CD1c-positive myeloid dendritic cell (primary cell): ENCODE measurements around the gene RAB40B.

Experiments used
- DNase-seq: peaks from one replicate; pipeline ENCODE4 v3.0.0-alpha.2; 2016; ENCODE audit errors: extremely low spot score

RAB40B gene

DNA sequence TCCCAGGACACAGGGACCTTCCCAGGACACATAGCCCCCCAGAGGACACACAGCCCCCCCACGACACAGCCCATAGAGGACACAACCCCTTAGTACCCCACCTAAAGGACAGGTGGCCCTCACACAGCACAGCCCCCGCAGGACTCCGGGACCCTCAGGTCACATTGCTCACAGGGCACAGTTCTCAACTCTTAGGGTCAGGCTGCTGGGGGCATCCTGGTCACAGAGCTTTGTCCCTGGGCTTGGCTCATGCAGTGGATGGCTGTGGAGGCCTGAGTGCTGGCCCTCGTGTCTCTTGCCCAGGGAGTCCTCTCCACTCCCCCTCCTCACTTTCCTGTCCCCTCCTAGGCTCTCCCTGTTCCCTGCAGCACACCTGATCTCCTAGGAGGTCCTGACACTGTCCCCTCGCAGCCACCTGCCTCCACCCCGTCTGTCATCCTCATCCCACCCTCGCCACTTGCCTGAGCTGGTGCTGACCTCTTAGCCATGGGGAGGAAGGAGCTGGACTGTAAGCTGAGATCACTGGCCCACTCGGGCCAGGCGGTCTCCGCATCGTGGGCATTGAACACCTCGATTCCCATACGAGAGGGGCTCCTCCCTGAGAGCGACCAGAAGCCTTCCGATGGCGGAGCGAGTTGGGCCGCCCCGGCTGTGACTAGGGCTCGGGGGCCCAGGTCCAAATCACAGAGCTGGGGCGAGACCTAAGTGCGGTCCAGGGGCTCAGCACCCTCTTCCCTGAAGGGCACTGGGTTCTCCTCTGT, 48.8 kb downstream of the RAB40B start:
- no peak for DNase-seq

DNA sequence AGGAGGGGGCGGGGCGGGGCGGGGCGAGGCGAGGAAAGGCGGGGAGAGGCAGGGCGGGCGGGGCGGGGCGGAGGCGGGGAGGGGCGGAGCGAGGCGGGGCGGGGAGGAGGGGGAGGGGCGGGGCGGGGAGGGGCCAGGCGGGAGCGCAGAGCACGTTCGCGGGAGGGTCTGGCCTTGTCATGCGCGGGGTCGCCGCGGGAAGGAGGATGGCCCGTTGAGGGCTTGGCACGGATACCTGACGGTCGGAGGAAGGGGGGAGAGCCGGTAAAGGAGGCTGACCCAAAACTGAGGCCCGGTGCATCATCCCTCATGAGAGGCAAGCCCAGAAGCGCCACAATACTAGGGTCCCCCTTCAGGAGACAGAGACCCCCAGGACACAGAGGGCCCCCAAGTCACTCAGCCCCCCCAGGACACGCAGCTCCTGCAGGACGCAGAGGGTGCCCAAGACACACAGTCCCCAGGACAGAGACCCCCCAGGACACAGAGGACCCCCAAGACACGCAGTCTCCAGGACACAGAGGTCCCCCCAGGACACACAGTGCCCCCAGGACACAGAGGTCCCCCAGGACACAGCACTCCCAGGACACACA, 49.7 kb downstream of the RAB40B start:
- DNase-seq = no peak

DNA sequence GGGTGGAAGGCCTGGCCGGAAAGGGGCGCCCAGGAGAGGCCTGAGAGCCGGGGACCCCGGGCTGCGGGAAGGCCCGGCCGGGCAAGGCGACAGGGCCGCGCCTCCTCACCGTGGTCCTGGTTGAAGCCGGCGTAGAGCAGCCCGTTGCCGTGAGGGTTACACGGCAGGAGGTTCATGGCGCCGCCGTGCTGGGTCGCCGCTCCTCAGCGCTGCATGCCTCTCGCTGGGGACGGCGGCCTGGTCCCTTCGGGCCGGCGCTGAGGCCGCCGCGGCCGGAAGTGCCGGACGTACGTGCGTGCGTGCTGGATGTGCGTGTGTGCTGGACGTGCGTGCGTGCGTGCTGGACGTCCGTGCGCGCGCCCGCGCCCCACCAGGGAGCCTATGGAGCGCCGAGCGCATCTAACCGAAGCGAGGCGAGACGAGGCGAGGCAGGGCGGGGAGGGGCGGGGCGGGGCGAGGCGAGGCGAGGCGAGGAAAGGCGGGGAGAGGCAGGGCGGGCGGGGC, 50.3 kb downstream of the RAB40B start, which contains the start of gene WDR45B:
TSS of gene WDR45B (minus strand) at position 280 of the 504 bp plus-strand sequence. CDS start at position 176, 104 bp downstream.
- peak; percentile 97 for DNase-seq

DNA sequence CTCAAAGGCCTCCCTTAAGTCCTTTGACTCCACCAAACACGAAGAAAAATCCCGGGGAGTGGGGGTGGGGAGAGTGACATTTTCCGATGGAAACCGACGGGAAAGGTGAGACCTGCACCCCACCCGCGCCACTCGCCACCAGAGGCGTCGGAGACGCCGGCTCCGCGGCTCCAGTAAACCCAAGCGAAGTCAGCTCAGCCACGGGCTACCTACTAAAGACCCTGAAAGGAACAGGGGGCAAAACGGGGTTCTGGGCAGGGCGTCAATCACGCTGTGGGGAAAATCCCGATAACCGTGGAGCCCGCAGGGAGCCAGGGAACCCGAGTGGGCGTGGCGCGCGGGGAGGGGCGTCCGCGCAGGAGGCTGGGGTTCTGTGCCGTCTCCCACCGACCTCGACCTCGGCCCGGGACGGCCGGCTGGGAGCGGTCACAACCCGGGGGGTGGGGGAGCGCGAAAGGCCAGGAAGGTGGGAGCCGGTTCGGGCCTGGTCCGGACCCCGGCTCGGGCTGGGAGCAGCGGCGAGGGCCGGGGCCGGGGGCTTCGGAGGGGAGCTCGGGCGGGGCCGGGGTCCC, 50.8 kb downstream of the RAB40B start:
- peak; percentile 50 for DNase-seq

DNA sequence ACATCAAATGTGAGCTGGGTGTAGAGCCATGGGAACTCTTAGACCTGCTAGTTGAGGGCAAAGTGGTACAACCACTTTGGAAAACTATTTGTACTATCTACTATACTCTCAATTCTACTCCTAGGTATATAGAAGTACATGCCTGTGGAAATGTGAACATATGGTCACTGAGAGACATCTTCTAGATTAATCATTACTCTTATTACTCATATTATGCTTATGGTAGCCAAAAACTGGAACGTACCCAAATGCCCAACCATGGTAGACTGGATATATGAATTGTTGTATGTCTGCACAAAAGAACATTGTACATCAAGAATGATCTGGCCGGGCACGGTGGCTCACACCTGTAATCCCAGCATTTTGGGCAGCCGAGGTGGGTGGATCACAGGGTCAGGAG, 53.0 kb downstream of the RAB40B start:
- no peak for DNase-seq

DNA sequence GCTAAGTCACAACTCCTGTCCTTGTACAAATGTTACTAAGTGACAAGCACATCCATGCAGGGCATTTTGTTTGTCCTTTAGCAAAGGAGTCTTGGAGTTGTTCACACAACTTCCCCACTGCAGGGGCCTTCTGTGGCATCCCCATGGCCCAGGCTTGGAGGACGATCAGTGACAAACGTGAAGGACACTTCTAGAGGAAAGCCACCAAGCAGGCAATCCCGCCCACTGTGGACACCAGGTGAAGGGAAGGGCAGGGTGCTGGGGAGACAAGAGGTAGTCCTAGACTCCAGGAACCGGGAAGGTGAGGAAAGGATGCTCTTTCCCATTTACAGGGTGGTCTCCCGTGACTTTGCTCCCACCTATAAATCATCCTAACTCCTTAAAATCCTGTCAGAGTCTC, 54.4 kb downstream of the RAB40B start:
- no peak for DNase-seq

DNA sequence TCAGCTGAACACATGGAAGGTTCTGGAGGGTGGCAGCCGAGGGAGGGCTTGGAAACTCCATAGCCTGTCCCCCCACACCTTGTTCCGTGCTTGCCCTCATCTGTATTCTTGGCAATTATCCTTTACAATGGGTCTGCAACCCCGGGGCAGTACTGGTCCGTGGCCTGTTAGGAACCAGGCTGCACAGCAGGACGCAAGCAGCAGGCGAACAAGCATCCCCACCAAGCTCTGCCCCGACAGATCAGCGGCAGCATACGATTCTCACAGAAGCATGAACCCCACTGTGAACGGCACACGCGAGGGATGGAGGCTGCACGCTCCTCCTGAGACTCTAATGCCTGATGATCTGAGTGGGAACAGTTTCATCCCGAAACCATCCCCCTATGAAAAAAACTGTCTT, 56.5 kb downstream of the RAB40B start:
- no peak for DNase-seq

DNA sequence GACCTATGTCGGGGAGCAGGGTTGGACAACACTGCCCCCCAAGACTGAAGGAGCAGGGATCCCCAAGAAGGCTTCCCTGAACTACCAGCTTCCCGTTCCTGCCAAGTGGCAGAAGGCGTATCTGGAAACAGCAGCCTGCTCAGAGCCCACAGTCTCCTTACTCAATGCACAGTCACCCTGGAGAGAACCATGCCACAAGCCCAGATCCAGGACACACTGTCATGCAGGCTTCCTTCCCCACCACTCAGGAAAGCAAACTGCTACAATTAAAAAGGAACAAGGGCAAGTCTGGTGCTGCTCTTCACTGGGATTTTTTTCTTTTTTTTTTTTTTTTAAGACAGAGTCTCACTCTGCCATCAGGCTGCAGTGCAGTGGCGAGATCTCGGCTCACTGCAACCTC, 58.5 kb downstream of the RAB40B start:
- DNase-seq = peak; percentile 7

DNA sequence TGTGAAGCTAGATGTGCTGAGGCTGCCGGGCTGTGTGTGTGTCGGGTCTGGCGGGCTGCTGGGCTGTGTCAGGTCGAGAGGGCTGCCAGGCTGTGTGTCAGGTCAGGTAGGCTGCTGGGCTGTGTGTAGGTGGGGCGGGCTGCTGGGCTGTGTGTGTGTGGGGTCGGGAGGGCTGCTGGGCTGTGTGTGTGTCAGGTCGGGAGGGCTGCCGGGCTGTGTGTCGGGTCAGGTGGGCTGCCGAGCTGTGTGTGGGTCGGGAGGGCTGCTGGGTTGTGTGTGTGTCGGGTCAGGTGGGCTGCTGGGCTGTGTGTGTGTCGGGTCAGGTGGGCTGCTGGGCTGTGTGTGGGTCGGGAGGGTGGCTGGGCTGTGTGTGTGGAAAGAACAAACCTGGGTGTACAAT, 58.9 kb downstream of the RAB40B start:
- no peak for DNase-seq

DNA sequence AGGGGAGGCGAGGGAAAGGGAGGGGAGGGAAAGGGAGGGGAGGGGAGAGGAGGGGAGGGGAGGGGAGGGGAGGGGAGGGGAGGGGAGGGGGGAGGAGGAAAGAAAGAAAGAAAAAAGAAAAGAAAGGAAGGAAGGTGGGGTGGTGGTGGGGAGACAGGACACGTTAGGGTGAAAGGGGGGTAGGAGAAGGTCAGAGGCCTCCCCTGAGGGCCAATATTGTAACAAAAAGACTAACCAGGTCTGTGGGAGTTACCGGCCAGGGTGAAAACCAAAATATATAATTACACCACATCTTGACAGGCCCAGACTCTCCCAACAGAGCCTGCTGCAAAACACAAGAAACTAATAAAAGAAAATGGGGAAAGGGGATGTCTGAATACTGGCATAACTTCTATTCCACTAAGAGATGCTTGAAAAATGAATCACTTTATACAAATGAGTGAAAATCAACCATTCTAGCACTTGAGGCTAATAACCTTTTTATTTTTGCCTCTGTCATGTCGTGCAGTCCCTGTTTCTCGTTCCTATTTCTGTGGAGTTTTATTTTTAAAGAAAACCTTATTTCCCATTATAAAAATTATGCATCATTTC, 60.2 kb downstream of the RAB40B start:
- no peak for DNase-seq

DNA sequence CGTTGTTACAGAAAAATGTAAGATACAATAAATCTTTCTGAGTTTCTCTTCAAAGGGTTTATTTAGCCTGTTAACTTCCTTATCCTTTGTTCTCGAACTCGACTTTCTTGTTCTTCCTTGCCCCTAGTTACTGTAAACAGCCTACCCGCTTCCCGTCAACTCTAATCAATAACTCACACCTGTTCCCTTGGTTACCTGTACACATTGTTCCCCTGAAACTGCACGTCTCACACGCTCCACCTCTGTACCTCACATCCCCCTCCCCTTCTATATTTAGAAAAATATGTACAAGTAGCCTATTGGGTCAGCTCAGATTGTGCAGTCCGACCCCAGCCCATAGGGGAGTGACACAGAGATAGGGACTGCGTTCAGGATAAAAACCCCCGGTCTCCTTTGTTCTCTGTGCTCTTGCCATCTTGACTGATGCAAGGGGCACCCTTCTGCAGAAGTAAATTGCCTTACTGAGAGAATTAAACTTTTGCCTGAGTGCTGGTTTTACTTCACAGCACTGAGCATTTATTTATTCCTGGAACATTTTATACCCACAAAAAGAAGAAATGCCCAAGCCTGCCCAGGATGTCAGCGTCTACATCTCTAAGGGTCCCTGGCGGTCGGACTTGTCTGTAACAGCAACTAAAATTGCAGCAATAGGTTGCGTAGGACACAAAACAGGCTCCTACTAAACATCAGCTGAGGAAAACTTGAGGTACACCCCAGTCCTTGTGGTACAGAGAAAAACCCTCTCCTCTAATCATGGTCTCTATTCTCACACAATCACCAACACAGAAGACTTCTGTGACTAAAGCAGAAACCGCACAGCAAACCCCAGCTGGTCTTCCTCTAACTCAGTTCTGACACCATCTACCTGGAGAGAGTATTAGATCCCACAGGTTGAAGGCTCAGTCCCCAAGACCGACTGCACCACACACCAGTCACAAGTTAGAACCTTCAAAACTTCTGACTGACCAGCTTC, 61.6 kb downstream of the RAB40B start:
- no peak for DNase-seq

DNA sequence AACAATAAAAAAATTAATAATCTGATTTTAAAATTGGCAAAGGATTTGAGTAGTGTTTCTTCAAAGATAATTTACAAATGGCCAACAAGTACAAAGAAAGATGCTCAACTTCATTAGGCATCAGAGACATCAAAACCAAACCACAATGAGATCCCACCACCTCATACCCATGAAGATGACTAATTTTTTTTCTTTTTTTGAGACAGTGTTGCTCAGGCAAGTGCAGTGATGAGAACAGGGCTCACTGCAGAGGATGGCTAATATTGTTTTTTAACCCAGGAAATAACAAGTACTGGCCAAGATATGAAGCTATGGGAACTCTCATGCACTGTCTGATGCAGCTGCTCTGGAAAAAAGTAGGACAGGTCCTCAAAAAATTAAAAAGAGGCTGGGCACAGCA, 65.2 kb downstream of the RAB40B start:
- no peak for DNase-seq

DNA sequence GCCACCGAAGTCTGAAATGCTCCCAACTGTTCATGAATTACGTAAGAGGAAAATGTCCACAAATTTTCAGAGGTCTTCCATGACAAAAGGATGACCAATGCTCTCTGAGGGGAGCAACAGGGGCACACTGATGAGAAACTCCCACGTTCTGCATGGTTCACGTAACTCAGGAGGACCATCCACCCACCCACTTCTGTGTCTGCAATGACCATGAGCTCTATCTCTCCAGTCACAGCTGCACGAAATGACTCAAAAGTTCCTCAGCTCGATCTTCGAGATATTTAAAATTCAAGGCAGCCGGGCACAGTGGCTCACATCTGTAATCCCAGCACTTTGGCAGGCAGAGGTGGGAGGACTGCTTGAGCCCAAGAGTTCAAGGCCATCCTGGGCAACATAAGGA, 66.0 kb downstream of the RAB40B start:
- no peak for DNase-seq

DNA sequence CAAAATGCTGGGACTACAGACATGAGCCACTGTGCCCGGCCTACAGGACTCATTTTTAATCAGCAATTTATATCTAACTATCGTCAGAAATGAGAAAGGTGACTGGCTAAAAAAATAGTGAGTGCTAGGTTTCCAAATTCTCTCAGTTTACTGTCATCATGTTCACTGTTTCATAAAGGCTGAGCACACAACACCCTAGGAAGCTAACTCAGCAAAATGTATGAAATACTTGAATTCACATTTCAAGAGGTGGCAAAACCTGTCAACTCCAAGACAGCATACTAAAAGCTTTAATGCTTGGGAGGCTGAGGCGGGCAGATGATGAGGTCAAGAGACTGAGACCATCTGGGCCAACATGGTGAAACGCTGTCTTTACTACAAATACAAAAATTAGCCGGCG, 67.0 kb downstream of the RAB40B start:
- no peak for DNase-seq

DNA sequence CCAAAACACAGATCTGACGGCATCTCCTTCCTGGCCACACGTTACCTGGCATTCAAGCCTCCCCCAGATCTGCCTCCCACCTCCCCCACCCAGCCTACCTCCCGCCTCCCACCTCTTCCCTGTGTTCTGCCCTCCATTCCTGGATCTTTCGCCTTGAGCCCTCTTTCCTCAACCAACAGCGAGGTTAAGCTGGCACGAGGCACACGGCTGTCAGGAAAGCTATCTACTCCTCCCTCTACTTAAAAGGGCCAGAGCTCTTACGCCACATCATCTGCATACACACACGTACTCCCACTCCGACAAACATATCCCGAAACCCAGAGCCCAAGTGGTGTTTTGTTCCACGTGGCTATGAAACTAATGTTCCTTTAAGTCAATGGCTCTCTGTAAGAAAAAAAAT, 68.3 kb downstream of the RAB40B start:
- DNase-seq = no peak

DNA sequence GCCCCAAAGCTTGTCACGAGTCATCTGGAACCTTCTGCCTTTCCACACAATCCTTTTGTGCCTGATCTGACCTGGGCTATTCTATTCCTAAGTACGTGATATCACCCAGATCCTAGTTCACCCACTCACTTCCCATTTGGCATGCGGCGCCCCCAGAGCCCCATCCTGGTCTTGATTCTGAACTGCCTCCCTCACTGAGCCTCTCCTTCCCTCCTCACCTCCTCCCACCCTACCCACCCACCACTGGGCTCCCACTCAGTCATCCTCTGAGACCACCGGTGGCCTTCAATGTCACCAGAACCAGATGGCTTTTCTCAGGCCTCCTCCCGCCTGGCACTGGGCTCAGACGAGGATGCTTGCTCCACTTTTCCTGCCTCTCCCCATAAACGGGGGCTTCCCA, 68.8 kb downstream of the RAB40B start:
- no peak for DNase-seq

DNA sequence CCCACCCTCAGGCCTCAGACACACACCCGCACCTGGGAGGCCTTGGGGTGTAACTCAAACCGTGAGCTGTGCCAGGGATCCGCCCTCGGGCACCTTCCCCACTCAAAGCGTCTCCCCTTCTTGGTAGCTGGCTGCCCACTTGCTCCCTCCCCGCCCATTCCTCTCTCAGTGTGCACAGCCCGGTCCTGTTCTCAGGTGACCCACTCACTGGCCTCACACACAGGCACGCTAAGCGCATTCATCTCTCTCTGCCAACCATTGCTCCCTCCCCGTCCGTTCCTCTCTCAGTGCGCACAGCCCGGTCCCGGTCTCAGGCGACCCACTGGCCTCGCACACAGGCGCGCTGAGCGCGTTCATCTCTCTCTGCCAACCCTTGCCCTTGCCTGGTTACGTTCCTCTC, 71.1 kb downstream of the RAB40B start:
- no peak for DNase-seq

DNA sequence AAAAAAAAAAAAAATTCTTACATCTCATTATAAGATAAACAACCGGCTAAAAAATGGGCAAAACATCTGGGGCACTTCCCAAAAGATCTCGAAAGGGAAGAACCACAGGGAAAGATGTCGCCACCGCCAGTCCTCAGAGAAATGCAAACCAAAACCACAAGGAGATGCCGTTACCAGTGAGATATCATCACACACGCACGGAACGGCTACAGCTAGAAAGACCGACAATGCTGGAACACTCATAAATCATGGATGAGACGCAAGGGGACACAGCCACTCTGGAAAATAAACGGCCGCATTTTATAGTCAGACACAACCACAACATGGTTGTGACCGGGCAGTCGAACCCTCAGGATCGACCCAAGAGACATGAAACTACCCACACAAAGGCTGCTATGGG, 74.8 kb downstream of the RAB40B start:
- DNase-seq = no peak

DNA sequence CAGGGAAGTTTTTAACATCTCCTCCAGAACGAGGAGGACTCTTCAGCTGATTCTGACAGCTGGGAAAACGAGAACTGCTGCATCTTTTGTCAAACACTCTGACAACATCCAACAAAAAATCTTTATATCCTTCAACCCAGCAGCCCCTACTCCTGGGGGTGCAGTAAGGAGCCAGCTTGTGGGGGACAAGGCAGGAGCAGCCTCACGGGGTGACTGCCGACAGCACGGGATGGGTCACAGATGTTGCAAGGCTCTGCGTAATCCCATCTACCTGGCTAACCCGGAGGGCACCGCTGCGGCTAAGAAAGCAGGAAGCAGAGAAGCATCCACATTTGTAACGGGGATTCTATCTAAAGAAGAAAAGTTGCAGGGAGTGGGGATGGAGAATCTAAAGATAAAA, 78.9 kb downstream of the RAB40B start:
- no peak for DNase-seq

DNA sequence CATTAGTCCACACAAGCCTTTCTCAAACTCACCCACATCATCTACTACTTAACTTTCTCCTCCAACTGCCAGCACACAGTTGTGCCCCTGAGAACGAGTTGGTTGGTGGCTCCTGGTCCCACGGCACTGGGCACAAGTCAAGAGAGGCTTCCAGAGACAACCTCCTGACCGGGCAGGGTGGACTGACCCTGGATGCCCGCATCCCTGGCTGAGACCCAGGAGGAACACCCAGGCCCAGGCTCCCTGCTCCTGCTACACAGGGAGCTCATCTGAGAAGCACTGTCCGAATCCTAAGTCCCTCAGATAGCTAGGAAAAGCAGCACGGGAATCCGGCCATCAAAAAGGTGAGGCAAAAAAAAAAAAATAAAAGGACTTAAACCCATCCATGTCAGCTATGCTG, 79.3 kb downstream of the RAB40B start:
- DNase-seq = no peak

DNA sequence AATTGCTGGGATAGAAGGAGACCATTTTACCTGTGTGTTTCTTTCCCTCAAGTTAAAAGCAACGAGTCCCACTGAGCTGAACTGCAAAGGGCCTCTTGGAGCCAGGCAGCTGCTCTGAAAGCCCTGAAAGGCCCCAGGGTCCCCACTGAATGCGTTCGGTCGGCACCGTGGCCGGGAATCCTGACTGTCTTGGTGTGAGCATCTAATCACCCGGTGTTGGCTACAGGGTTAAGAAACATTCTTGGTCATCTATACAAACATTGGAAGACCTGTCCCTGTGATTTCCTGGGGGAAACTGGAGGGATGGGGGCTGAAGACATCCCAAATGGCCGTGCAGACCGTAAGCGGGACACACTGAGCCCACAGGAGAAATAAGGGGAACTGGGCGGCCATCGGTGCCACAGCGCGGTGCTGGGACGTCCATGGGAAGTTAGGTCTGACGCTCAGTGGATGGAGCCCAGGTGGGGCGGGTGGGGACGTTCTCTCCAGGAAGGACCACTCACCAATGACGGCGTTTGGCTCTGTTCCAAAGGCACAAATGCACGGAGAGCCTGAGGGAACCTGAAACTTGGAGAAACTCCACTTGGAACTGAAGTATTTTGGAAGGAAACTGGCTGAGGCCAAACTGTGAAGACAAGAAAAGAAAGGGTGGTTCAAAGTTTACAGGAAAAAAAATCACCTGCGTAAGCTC, 82.3 kb downstream of the RAB40B start:
- no peak for DNase-seq
